Measurements from ENCODE around the gene CAPZB.

GRCh38 chr1:19336543-19336942 lies 148.8 kb downstream of the CAPZB start:
- TF ChIP-seq, protein P1, sequence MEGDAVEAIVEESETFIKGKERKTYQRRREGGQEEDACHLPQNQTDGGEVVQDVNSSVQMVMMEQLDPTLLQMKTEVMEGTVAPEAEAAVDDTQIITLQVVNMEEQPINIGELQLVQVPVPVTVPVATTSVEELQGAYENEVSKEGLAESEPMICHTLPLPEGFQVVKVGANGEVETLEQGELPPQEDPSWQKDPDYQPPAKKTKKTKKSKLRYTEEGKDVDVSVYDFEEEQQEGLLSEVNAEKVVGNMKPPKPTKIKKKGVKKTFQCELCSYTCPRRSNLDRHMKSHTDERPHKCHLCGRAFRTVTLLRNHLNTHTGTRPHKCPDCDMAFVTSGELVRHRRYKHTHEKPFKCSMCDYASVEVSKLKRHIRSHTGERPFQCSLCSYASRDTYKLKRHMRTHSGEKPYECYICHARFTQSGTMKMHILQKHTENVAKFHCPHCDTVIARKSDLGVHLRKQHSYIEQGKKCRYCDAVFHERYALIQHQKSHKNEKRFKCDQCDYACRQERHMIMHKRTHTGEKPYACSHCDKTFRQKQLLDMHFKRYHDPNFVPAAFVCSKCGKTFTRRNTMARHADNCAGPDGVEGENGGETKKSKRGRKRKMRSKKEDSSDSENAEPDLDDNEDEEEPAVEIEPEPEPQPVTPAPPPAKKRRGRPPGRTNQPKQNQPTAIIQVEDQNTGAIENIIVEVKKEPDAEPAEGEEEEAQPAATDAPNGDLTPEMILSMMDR (IDR thresholded peaks at IDR 0.05; ENCODE audit: low read length) = no peak
- no peak for TF ChIP-seq EZH2 (IDR thresholded peaks at IDR 0.05; ENCODE audit: borderline replicate concordance, low read length)

Data from OCI-LY1 (cell line).